ENCODE results near the gene LRP1.

Gene LRP1

GRCh38 chr12:57214398-57214781 lies 86.1 kb downstream of the LRP1 start:
- TF ChIP-seq CTCF (IDR thresholded peaks at IDR 0.05; ENCODE audit: low read depth, low read length) = peak; percentile 78
- no peak overlapping the region for H3K4me3 ChIP-seq (ENCODE audit: low read depth, low read length)

GRCh38 chr12:57215065-57215464 lies 86.8 kb downstream of the LRP1 start:
- H3K4me3 ChIP-seq (ENCODE audit: low read depth, low read length) = no peak overlapping the region
- no peak for TF ChIP-seq CTCF (IDR thresholded peaks at IDR 0.05; ENCODE audit: low read depth, low read length)

GRCh38 chr12:57215668-57216013 lies 87.4 kb downstream of the LRP1 start:
- TF ChIP-seq CTCF (IDR thresholded peaks at IDR 0.05; ENCODE audit: low read depth, low read length) = no peak
- no peak overlapping the region; the same call in 1 of the 2 replicates for H3K4me3 ChIP-seq (ENCODE audit: low read depth, low read length)

GRCh38 chr12:57216014-57216911 lies 88.0 kb downstream of the LRP1 start, which contains the start of gene NXPH4:
Gene NXPH4, plus strand, starts transcription at chr12:57216794. Its CDS starts 176 bp downstream, at chr12:57216970.
- no peak for TF ChIP-seq CTCF (IDR thresholded peaks at IDR 0.05; ENCODE audit: low read depth, low read length)
- peak within 1 kb of the TSS; percentile 58 for H3K4me3 ChIP-seq (ENCODE audit: low read depth, low read length)

GRCh38 chr12:57216921-57217879 lies 88.9 kb downstream of the LRP1 start:
- no peak for TF ChIP-seq CTCF (IDR thresholded peaks at IDR 0.05; ENCODE audit: low read depth, low read length)
- H3K4me3 ChIP-seq (ENCODE audit: low read depth, low read length) = peak overlapping the region; percentile 58

- no peak for TF ChIP-seq CTCF (IDR thresholded peaks at IDR 0.05; ENCODE audit: low read depth, low read length)
- H3K4me3 ChIP-seq (ENCODE audit: low read depth, low read length) = no peak overlapping the region
Observed at GRCh38 chr12:57218030-57218853, 90.0 kb downstream of the LRP1 start.
